ENCODE results near the gene SPNS2. TPM values are rescaled to one million over a fixed set of nuclear protein-coding genes. Genes with fewer than 3 reads are reported as not detected.

The SPNS2 gene
- total RNA-seq, 2 donors from 2014 or later: 9.1 to 23.9 TPM

DNA sequence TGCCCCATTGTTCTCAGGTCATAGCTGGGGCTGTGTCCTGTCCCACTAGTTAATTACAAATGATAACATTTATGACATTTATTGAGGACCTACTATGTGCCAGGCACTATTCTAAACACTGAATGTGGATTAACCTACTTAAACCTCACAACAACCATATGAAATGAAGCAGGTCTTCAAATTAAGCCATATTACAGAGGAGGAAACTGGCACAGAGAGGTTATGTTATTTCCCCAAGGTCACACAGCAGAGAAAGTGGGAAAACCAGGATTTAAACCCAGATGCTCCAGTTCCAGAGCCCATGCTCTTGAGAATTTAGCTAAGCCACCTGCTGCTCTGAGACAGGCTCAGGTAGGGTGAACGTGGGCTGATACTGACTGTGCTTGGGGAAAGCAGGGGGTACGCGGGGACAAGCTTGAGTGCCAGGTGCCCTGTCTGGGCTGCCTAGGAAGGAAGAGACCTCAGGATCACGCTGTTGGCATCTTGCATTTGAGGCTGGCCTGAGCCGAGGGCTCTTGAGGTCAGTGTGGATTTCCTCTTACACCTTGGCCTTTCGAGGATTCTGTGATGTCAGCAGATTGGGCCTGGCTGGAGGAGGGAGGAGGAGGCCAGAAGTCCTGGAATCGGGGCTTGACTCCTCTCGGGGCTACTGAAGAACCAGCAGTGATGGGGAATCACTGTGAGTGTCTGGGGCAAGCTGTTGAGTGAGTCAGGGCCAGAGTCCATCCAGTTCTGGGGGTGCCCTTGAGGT lies 8.9 kb downstream of the SPNS2 start:
- Histone ChIP-seq H3K9me3 (no peaks in the 10 kb centered on the region), H3K4me3 (no peak overlapping the region), H3K4me1 (ENCODE audit: control insufficient read depth in 1 of 2, low read depth in 2 of 2) (peaks cover 13 to 45% of the 10 kb centered on the region in 2 donors), H3K36me3 (no peaks in the 10 kb centered on the region), H3K27ac (peak overlapping the region in 1 of 2 donors; percentile 89), H3K27me3 (replicated peaks; ENCODE audit: insufficient read depth) (no peaks in the 10 kb centered on the region)
- TF ChIP-seq, protein P1, sequence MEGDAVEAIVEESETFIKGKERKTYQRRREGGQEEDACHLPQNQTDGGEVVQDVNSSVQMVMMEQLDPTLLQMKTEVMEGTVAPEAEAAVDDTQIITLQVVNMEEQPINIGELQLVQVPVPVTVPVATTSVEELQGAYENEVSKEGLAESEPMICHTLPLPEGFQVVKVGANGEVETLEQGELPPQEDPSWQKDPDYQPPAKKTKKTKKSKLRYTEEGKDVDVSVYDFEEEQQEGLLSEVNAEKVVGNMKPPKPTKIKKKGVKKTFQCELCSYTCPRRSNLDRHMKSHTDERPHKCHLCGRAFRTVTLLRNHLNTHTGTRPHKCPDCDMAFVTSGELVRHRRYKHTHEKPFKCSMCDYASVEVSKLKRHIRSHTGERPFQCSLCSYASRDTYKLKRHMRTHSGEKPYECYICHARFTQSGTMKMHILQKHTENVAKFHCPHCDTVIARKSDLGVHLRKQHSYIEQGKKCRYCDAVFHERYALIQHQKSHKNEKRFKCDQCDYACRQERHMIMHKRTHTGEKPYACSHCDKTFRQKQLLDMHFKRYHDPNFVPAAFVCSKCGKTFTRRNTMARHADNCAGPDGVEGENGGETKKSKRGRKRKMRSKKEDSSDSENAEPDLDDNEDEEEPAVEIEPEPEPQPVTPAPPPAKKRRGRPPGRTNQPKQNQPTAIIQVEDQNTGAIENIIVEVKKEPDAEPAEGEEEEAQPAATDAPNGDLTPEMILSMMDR (IDR thresholded peaks at IDR 0.05): no peak
- DNase-seq (ENCODE audit: low spot score) (no peak), ATAC-seq (ENCODE audit: insufficient number of reproducible peaks, low FRiP score, low read depth) (no peak)

DNA sequence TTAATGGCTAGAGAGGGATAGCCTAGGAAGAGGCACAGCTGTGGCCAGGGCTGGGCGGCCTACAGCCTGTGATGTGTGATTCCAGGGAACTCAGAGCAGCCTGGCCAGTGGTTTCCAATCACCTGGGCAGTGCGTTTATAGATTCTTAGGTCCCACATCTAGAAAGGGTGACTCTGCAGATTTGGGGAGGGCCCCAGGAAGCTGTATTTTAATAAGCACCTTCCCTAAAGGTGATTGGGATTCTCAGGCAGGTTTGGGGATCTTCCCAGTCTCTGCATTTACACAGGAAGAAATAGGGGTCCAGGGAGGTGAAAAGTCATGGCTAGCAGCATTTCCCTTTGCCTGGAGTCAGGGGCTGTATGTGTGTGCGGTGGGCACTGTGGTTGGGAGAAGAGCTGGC lies 9.5 kb downstream of the SPNS2 start:
- H3K27ac ChIP-seq: peak overlapping the region; percentile 84 to 89
- no peaks in the 10 kb centered on the region for H3K27me3 ChIP-seq (replicated peaks; ENCODE audit: insufficient read depth)
- no peak overlapping the region for H3K4me3 ChIP-seq
- TF ChIP-seq, protein P1 (IDR thresholded peaks at IDR 0.05): no peak
- no peaks in the 10 kb centered on the region for H3K9me3 ChIP-seq
- H3K4me1 ChIP-seq (ENCODE audit: control insufficient read depth in 1 of 2, low read depth in 2 of 2): peaks cover 13 to 45% of the 10 kb centered on the region in 2 donors
- H3K36me3 ChIP-seq: no peaks in the 10 kb centered on the region
- DNase-seq (ENCODE audit: low spot score) (no peak), ATAC-seq (ENCODE audit: insufficient number of reproducible peaks, low FRiP score, low read depth) (no peak)

DNA sequence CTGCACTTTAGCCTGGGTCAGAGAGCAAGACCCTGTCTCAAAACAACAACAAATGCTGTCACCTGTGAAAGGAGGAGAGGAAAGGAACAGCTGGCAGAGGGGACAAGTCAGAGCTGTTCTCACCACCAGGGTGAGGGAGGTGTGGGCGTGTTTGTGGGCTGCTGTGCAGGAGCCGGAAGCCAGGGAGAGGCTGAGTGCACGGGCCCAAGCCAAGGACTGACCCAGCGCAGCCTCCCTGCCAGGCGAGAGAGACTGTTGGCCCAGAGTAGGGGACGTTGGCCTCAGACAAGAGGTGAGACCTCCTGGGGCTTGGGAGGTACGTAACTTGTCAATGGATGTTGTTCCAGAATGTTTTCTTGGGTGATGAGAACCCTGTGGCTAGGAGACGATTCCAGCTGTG lies 10.7 kb downstream of the SPNS2 start:
- H3K9me3 ChIP-seq: no peaks in the 10 kb centered on the region
- ATAC-seq (ENCODE audit: insufficient number of reproducible peaks, low FRiP score, low read depth) (peak; percentile 39), DNase-seq (ENCODE audit: low spot score) (no peak)
- no peaks in the 10 kb centered on the region for H3K36me3 ChIP-seq
- no peaks in the 10 kb centered on the region for H3K27me3 ChIP-seq (replicated peaks; ENCODE audit: insufficient read depth)
- peak overlapping the region; percentile 84 to 89 for H3K27ac ChIP-seq
- peak overlapping the region; percentile 13 for H3K4me3 ChIP-seq
- TF ChIP-seq, protein P1 (IDR thresholded peaks at IDR 0.05): peak; percentile 27
- H3K4me1 ChIP-seq (ENCODE audit: control insufficient read depth in 1 of 2, low read depth in 2 of 2): peaks cover 13 to 56% of the 10 kb centered on the region in 2 donors

DNA sequence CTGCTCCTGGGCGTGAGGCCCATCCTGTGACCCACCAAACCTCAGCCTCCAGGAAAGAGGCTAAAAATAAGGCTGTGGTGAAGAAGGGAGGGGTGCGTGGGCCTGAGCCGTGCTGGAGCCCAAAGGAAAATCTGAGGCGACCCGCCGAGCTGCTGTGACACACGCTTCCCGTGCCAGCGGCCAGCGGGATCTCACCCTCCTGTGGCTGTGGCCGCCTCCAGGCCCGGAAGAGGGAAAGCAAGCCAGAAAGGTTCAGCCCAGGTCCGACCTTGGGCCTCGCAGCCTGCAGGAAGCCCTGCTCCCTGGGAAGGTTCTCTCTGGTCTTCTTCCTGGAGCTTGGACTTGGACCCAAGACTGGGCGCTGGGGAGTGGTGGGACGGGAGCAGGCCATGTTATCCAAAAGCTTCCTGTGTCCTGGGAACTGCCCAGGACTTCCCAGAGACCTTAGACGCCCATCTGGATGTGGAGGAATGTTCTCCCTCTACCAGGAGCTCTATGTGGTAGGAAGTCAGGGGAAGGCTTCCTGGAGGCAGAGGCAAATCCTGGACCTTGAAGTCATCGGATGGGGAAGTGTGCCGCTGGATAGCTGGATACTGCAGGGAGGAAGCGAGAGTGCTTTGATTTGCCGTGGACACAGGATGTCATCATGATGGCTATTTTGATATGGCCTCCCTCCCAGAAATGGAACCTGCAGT lies 11.4 kb downstream of the SPNS2 start:
- Histone ChIP-seq H3K27me3 (replicated peaks; ENCODE audit: insufficient read depth) (no peaks in the 10 kb centered on the region), H3K36me3 (no peaks in the 10 kb centered on the region), H3K4me3 (peak overlapping the region; percentile 13), H3K9me3 (no peaks in the 10 kb centered on the region), H3K4me1 (ENCODE audit: control insufficient read depth in 1 of 2, low read depth in 2 of 2) (peaks cover 13 to 56% of the 10 kb centered on the region in 2 donors), H3K27ac (peak overlapping the region; percentile 84 to 89)
- DNase-seq (ENCODE audit: low spot score) (peak; percentile 43), ATAC-seq (ENCODE audit: insufficient number of reproducible peaks, low FRiP score, low read depth) (peak; percentile 78)
- TF ChIP-seq, protein P1 (IDR thresholded peaks at IDR 0.05): no peak

DNA sequence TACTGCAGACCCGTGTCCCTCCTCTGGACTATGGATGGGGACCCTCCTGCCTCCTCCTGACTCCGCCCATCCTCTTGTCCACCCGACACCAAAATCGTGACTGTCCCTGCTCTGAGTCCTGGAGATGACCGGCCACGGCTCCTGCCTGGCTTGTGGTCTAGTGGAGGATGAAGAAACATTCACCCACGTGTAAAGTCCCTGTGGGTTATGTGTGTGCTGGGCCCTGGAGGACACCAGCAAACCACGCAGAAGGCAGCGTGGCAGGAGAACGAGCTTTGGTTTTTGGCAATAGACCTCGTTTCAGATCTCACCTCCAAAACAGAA lies 11.9 kb downstream of the SPNS2 start:
- ATAC-seq (ENCODE audit: insufficient number of reproducible peaks, low FRiP score, low read depth) (no peak), DNase-seq (ENCODE audit: low spot score) (no peak)
- TF ChIP-seq, protein P1 (IDR thresholded peaks at IDR 0.05): no peak
- Histone ChIP-seq H3K27me3 (replicated peaks; ENCODE audit: insufficient read depth) (no peaks in the 10 kb centered on the region), H3K36me3 (no peaks in the 10 kb centered on the region), H3K27ac (peak overlapping the region; percentile 67 to 89), H3K4me1 (ENCODE audit: control insufficient read depth in 1 of 2, low read depth in 2 of 2) (peaks cover 13 to 56% of the 10 kb centered on the region in 2 donors), H3K4me3 (no peak overlapping the region), H3K9me3 (no peaks in the 10 kb centered on the region)

Measured in thoracic aorta (tissue), 2 donors.